Amygdala (tissue), 56 donors: ENCODE data around the gene ANKRD6.

Source experiments
- DNase-seq, 56 donors: peaks; one replicate each; lab custom pipeline; 2025; lab: John Stamatoyannopoulos, UW

The ANKRD6 gene

GRCh38 chr6:89464295-89464694 is 31.3 kb downstream of the ANKRD6 start:
- DNase-seq: no peak

- no peak for DNase-seq
Measured at GRCh38 chr6:89467437-89467836, 34.5 kb downstream of the ANKRD6 start.

- DNase-seq: no peak
Measured at GRCh38 chr6:89468998-89469397, 36.0 kb downstream of the ANKRD6 start.

GRCh38 chr6:89471287-89471867 is 38.4 kb downstream of the ANKRD6 start:
- DNase-seq: no peak

- DNase-seq: no peak
Measured at GRCh38 chr6:89475101-89475500, 42.1 kb downstream of the ANKRD6 start.

GRCh38 chr6:89475634-89476033 is 42.7 kb downstream of the ANKRD6 start:
- no peak for DNase-seq

GRCh38 chr6:89479897-89480296 is 46.9 kb downstream of the ANKRD6 start:
- no peak for DNase-seq

- DNase-seq: no peak
Measured at GRCh38 chr6:89481695-89482094, 48.7 kb downstream of the ANKRD6 start.

GRCh38 chr6:89482126-89482525 is 49.2 kb downstream of the ANKRD6 start:
- DNase-seq: no peak

GRCh38 chr6:89483111-89483720 is 50.3 kb downstream of the ANKRD6 start:
- peak in 7 of 56 donors; percentile 0 to 6 (median 2) for DNase-seq

GRCh38 chr6:89485320-89485719 is 52.4 kb downstream of the ANKRD6 start:
- no peak for DNase-seq

- DNase-seq: no peak
Measured at GRCh38 chr6:89487864-89488263, 54.9 kb downstream of the ANKRD6 start.

GRCh38 chr6:89488438-89488837 is 55.5 kb downstream of the ANKRD6 start:
- no peak for DNase-seq

- no peak for DNase-seq
Measured at GRCh38 chr6:89489078-89489477, 56.1 kb downstream of the ANKRD6 start.

GRCh38 chr6:89492025-89492640 is 59.2 kb downstream of the ANKRD6 start:
- DNase-seq: no peak

- DNase-seq: no peak
Measured at GRCh38 chr6:89494131-89494793, 61.3 kb downstream of the ANKRD6 start.

- DNase-seq: no peak
Measured at GRCh38 chr6:89495961-89496535, 63.1 kb downstream of the ANKRD6 start.

- DNase-seq: no peak
Measured at GRCh38 chr6:89500611-89501010, 67.7 kb downstream of the ANKRD6 start.

- DNase-seq: no peak
Measured at GRCh38 chr6:89501222-89501621, 68.3 kb downstream of the ANKRD6 start.

GRCh38 chr6:89501753-89502152 is 68.8 kb downstream of the ANKRD6 start:
- DNase-seq: no peak

GRCh38 chr6:89503641-89504040 is 70.7 kb downstream of the ANKRD6 start:
- no peak for DNase-seq
